ENCODE data around the gene FGFR1OP2. TPM values are rescaled to one million over a fixed set of nuclear protein-coding genes. Genes with fewer than 3 reads are reported as not detected.

FGFR1OP2 gene
- total RNA-seq, 1 donor from 2014 or later = 39.2 TPM

DNA sequence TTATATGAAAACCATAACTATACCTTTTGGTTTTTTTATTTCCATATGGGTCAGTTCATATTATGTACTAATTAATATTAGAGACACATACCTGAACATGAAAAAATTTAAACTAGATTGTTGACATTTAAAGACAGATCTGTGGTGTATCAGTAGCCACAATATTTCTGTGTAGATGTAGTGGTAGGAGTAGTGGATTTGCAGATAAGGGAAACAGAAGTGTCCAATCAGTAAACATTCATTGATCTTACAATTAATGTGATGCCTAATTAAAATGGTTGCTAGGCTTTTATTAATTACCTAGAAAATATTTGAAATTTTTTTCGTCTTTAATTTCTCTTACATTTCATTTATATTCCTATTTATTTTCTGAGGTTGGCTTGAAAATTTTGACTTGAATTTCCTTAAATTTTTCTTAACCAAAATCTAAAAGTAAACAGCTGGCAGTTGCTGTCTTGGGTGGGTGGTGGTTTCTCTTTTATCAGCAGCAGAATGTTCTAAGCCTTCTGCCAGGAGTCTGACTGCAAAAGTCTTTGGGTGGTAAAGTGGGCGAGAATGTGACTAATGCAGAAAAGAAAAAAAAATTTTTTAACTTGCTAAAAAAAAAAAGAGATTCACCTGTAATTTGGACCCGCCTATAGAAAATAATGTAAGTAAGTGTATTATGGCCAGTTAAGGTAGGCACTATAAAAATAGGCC is 2.4 kb downstream of the FGFR1OP2 start:
- H3K4me3 Mint-ChIP-seq (ENCODE audit: unreplicated experiment) = peak overlapping the region; percentile 70
- peak overlapping the region; percentile 90 for H3K4me2 ChIP-seq (ENCODE audit: low read length)
- peaks cover 21% of the 10 kb centered on the region for H3K4me1 Mint-ChIP-seq (ENCODE audit: low read depth, unreplicated experiment)
- peak; percentile 32 for DNase-seq (ENCODE audit: low read depth)
- H3K4me1 ChIP-seq (ENCODE audit: insufficient read depth, low read length) = peaks cover 26% of the 10 kb centered on the region
- peak overlapping the region; percentile 10 for H3K9ac ChIP-seq (ENCODE audit: low read length)
- FAIRE-seq = no peak
- no peaks in the 10 kb centered on the region for H3K36me3 ChIP-seq (ENCODE audit: insufficient read depth, low read length)
- peak overlapping the region; percentile 13 for H3K27ac ChIP-seq (ENCODE audit: low read depth, low read length)
- H3K27ac Mint-ChIP-seq (ENCODE audit: unreplicated experiment) = no peak overlapping the region
- no peaks in the 10 kb centered on the region for H3K27me3 Mint-ChIP-seq (ENCODE audit: low read depth, unreplicated experiment)
- TF ChIP-seq CTCF (IDR thresholded peaks at IDR 0.05; ENCODE audit: insufficient read depth, low read depth, low read length) (no peak), EZH2 (IDR thresholded peaks at IDR 0.05; ENCODE audit: insufficient read depth, low read length) (no peak)
- no peaks in the 10 kb centered on the region for H3K27me3 ChIP-seq (ENCODE audit: insufficient read depth, low read length)
- H3K36me3 Mint-ChIP-seq (ENCODE audit: low read depth, unreplicated experiment) = peaks cover 3% of the 10 kb centered on the region
- H4K20me1 ChIP-seq (ENCODE audit: insufficient read depth, low read length) = peaks cover 54% of the 10 kb centered on the region
- no peaks in the 10 kb centered on the region for H3K9me3 ChIP-seq (ENCODE audit: insufficient read depth, low read depth, low read length)
- no peak overlapping the region for H2AFZ ChIP-seq (ENCODE audit: low read depth, low read length)
- no peak overlapping the region for H3K4me3 ChIP-seq (ENCODE audit: insufficient read depth, low read depth, low read length)
- H3K79me2 ChIP-seq (ENCODE audit: insufficient read depth, low read length) = peaks cover 94% of the 10 kb centered on the region
- H3K9me3 Mint-ChIP-seq (ENCODE audit: unreplicated experiment) = no peaks in the 10 kb centered on the region

- H3K27ac ChIP-seq (ENCODE audit: low read depth, low read length) = peak overlapping the region; percentile 13
- TF ChIP-seq CTCF (IDR thresholded peaks at IDR 0.05; ENCODE audit: insufficient read depth, low read depth, low read length) (no peak), EZH2 (IDR thresholded peaks at IDR 0.05; ENCODE audit: insufficient read depth, low read length) (no peak)
- no peaks in the 10 kb centered on the region for H3K9me3 ChIP-seq (ENCODE audit: insufficient read depth, low read depth, low read length)
- peaks cover 94% of the 10 kb centered on the region for H3K79me2 ChIP-seq (ENCODE audit: insufficient read depth, low read length)
- H3K36me3 Mint-ChIP-seq (ENCODE audit: low read depth, unreplicated experiment) = peaks cover 6% of the 10 kb centered on the region
- peaks cover 21% of the 10 kb centered on the region for H3K4me1 ChIP-seq (ENCODE audit: insufficient read depth, low read length)
- H3K27ac Mint-ChIP-seq (ENCODE audit: unreplicated experiment) = peak overlapping the region; percentile 42
- peak overlapping the region; percentile 70 for H3K4me3 Mint-ChIP-seq (ENCODE audit: unreplicated experiment)
- no peaks in the 10 kb centered on the region for H3K36me3 ChIP-seq (ENCODE audit: insufficient read depth, low read length)
- peaks cover 54% of the 10 kb centered on the region for H4K20me1 ChIP-seq (ENCODE audit: insufficient read depth, low read length)
- H3K9me3 Mint-ChIP-seq (ENCODE audit: unreplicated experiment) = no peaks in the 10 kb centered on the region
- H3K27me3 ChIP-seq (ENCODE audit: insufficient read depth, low read length) = no peaks in the 10 kb centered on the region
- H3K4me3 ChIP-seq (ENCODE audit: insufficient read depth, low read depth, low read length) = no peak overlapping the region
- no peaks in the 10 kb centered on the region for H3K27me3 Mint-ChIP-seq (ENCODE audit: low read depth, unreplicated experiment)
- no peak for DNase-seq (ENCODE audit: low read depth)
- peak overlapping the region; percentile 10 for H3K9ac ChIP-seq (ENCODE audit: low read length)
- H2AFZ ChIP-seq (ENCODE audit: low read depth, low read length) = no peak overlapping the region
- peak overlapping the region; percentile 90 for H3K4me2 ChIP-seq (ENCODE audit: low read length)
- FAIRE-seq = no peak
- peaks cover 18% of the 10 kb centered on the region for H3K4me1 Mint-ChIP-seq (ENCODE audit: low read depth, unreplicated experiment)
Measured at GRCh38 chr12:26941215-26941594, 2.9 kb downstream of the FGFR1OP2 start.

- TF ChIP-seq EZH2 (IDR thresholded peaks at IDR 0.05; ENCODE audit: insufficient read depth, low read length) (no peak), CTCF (IDR thresholded peaks at IDR 0.05; ENCODE audit: insufficient read depth, low read depth, low read length) (no peak)
- peaks cover 7% of the 10 kb centered on the region for H3K36me3 Mint-ChIP-seq (ENCODE audit: low read depth, unreplicated experiment)
- H3K27me3 ChIP-seq (ENCODE audit: insufficient read depth, low read length) = no peaks in the 10 kb centered on the region
- no peak overlapping the region for H3K4me3 ChIP-seq (ENCODE audit: insufficient read depth, low read depth, low read length)
- H2AFZ ChIP-seq (ENCODE audit: low read depth, low read length) = no peak overlapping the region
- no peaks in the 10 kb centered on the region for H3K27me3 Mint-ChIP-seq (ENCODE audit: low read depth, unreplicated experiment)
- no peak for DNase-seq (ENCODE audit: low read depth)
- H3K9ac ChIP-seq (ENCODE audit: low read length) = no peak overlapping the region
- no peak overlapping the region for H3K27ac ChIP-seq (ENCODE audit: low read depth, low read length)
- no peaks in the 10 kb centered on the region for H3K36me3 ChIP-seq (ENCODE audit: insufficient read depth, low read length)
- H4K20me1 ChIP-seq (ENCODE audit: insufficient read depth, low read length) = peaks cover 56% of the 10 kb centered on the region
- no peak overlapping the region for H3K4me3 Mint-ChIP-seq (ENCODE audit: unreplicated experiment)
- peaks cover 4% of the 10 kb centered on the region for H3K4me1 Mint-ChIP-seq (ENCODE audit: low read depth, unreplicated experiment)
- H3K27ac Mint-ChIP-seq (ENCODE audit: unreplicated experiment) = no peak overlapping the region
- no peaks in the 10 kb centered on the region for H3K9me3 Mint-ChIP-seq (ENCODE audit: unreplicated experiment)
- H3K4me2 ChIP-seq (ENCODE audit: low read length) = no peak overlapping the region
- H3K79me2 ChIP-seq (ENCODE audit: insufficient read depth, low read length) = peaks cover 97% of the 10 kb centered on the region
- no peaks in the 10 kb centered on the region for H3K9me3 ChIP-seq (ENCODE audit: insufficient read depth, low read depth, low read length)
- FAIRE-seq = no peak
- no peaks in the 10 kb centered on the region for H3K4me1 ChIP-seq (ENCODE audit: insufficient read depth, low read length)
Measured at GRCh38 chr12:26948309-26948708, 10.0 kb downstream of the FGFR1OP2 start.

Data from astrocyte (in vitro differentiated cells and primary cell).